GM20000 (cell line): ENCODE results near the gene SRP9.

ENCODE experiments used
- DNase-seq: peaks from one replicate; pipeline ENCODE4 v3.0.0; 2012; ENCODE audit warnings: low spot score
- CTCF ChIP-seq: IDR thresholded peaks from 2 replicates; pipeline ENCODE4 v1.5.1; 2012; ENCODE audit warnings: mild to moderate bottlenecking, control low read depth; ENCODE audit errors: extremely low read depth, missing control alignments

SRP9 gene

GRCh38 chr1:225737866-225738265 is 39.8 kb upstream of the SRP9 start:
- TF ChIP-seq CTCF = no peak
- DNase-seq = no peak

- no peak for DNase-seq
- no peak for TF ChIP-seq CTCF
Measured at GRCh38 chr1:225738763-225739162, 38.9 kb upstream of the SRP9 start.

GRCh38 chr1:225739542-225740107 is 38.0 kb upstream of the SRP9 start:
- DNase-seq = no peak
- TF ChIP-seq CTCF = no peak

GRCh38 chr1:225744745-225745144 is 32.9 kb upstream of the SRP9 start:
- DNase-seq = no peak
- TF ChIP-seq CTCF = no peak

GRCh38 chr1:225745273-225745672 is 32.4 kb upstream of the SRP9 start:
- no peak for TF ChIP-seq CTCF
- DNase-seq = no peak

- TF ChIP-seq CTCF = no peak
- no peak for DNase-seq
Measured at GRCh38 chr1:225746361-225747179, 31.1 kb upstream of the SRP9 start.

GRCh38 chr1:225747566-225747965 is 30.1 kb upstream of the SRP9 start:
- DNase-seq = no peak
- TF ChIP-seq CTCF = no peak
